Psoas muscle (tissue), 8 donors: ENCODE results near the gene NVL. TPM values are rescaled to one million over a fixed set of nuclear protein-coding genes. Genes with fewer than 3 reads are reported as not detected.
"Not testable (repeated sequence)": the region's sequence is repeated elsewhere in the genome, so short reads cannot be mapped to it uniquely, and the experiment has no call there.

Experiments
- ATAC-seq, 4 donors: fragments of 200-7000 bp; cut with Tn5 transposase; one replicate each; pipeline ENCODE4 v1.9.1; 2020; ENCODE audit warnings: moderate library complexity in 3 of 4, mild to moderate bottlenecking in 2 of 4
- DNase-seq, 2 donors: peaks; one replicate each; pipeline ENCODE4 v3.0.0-alpha.2; 2020
- H3K27ac ChIP-seq: fragments of 200-600 bp; one replicate; pipeline ENCODE4 v1.8.0; 2022
- H3K27me3 ChIP-seq, 3 donors: fragments of 200-600 bp in 1 of 3; one replicate each; pipeline versions ENCODE4 v1.6.1 to v1.8.0; 2013 to 2022; ENCODE audit warnings: low read length in 2 of 3, mild to moderate bottlenecking in 2 of 3, moderate library complexity in 1 of 3; ENCODE audit not compliant: insufficient read depth in 3 of 3
- H3K36me3 ChIP-seq, 2 donors: fragments of 200-600 bp in 1 of 2; one replicate each; pipeline versions ENCODE4 v1.6.1 to v1.8.0; 2013 to 2022; ENCODE audit warnings: low read depth in 1 of 2, mild to moderate bottlenecking in 1 of 2, moderate library complexity in 1 of 2; ENCODE audit not compliant: insufficient read depth in 1 of 2
- H3K4me1 ChIP-seq: fragments of 200-600 bp; one replicate; pipeline ENCODE4 v1.8.0; 2022
- H3K4me3 ChIP-seq: fragments of 200-600 bp; one replicate; pipeline ENCODE4 v1.8.0; 2022; ENCODE audit warnings: mild to moderate bottlenecking
- H3K9me3 ChIP-seq: fragments of 200-600 bp; one replicate; pipeline ENCODE4 v1.8.0; 2022
- CTCF ChIP-seq: fragments of 200-600 bp; IDR thresholded peaks from one replicate; pipeline ENCODE4 v1.8.0; 2022; ENCODE audit warnings: antibody characterized with exemption
- WGBS, 3 donors: extraction: QIAGEN DNeasy Blood & Tissue Kit; methylation state at CpG; one replicate each; pipeline versions ENCODE4 v1.1.6 to v1.1.7; 2013; 5-methylcytosine and 5-hydroxymethylcytosine counted together
- intact Hi-C, 2 donors: fragments of 100-400 bp; cut with DNase I; formaldehyde crosslinking; loops; one replicate each; pipeline versions ENCODE4 v1.11.0 to v1.14.2; 2022
- polyA plus RNA-seq, 3 donors: library from polyadenylated mRNA; stranded (reverse); fragments of 200-250 nt; gene quantifications; one replicate each; pipeline ENCODE4 v1.2.3, GENCODE V29; 2013
- total RNA-seq, 4 donors: library from RNA; stranded (reverse); fragmentation: NEBNext Ultra II Directional in 2 of 4; extraction: Animal tissue kit (Norgen Biotek cat#: 25700) in 2 of 4; gene quantifications; one replicate each; pipeline versions ENCODE4 v1.2.1 to v1.2.4, GENCODE V29; 2021 to 2023
- donor health status: healthy with polysubstance abuse.
- donor health status: DM: no; HTN: no; CAD: no; lungs with moderate emphysema.
- donor health status: Bipolar disorder and iron deficiency.
- donor health status: healthy.
- donor health status: DM: yes; HTN: yes; CAD: no.
- donor health status: DM: no; HTN: no; CAD: no.
- donor health status: DM: no; HTN: no; CAD: no.
- donor health status: DM: yes; HTN: yes; CAD: no.

NVL gene
- total and polyA plus RNA-seq, 7 donors: 6.3 to 11.0 (median 8.2) TPM

GRCh38 chr1:224213438-224214119 lies 116.4 kb downstream of the NVL start:
- H3K9me3 ChIP-seq: no peaks in the 10 kb centered on the region
- no peak for DNase-seq
- WGBS, 3 donors: 83 to 95% (median 84%) methylated on average over 4 of the region's 4 CpGs
- ATAC-seq: no peak
- intact Hi-C loops: no loop called here
- no peak for TF ChIP-seq CTCF
- H3K27ac ChIP-seq: no peak overlapping the region
- no peaks in the 10 kb centered on the region for H3K27me3 ChIP-seq
- no peaks in the 10 kb centered on the region for H3K36me3 ChIP-seq
- peaks cover 9% of the 10 kb centered on the region for H3K4me1 ChIP-seq
- H3K4me3 ChIP-seq: no peak overlapping the region

- no peak for TF ChIP-seq CTCF
- Histone ChIP-seq H3K4me3 (no peak overlapping the region), H3K9me3 (no peaks in the 10 kb centered on the region), H3K27me3 (no peaks in the 10 kb centered on the region), H3K36me3 (no peaks in the 10 kb centered on the region), H3K4me1 (peaks cover 9% of the 10 kb centered on the region), H3K27ac (no peak overlapping the region)
- WGBS, 3 donors: 57 to 60% (median 57%) methylated on average over 13 of the region's 13 CpGs
- intact Hi-C loops: no loop called here
- DNase-seq (peak in 1 of 2 donors; percentile 59), ATAC-seq (peak in 2 of 4 donors; percentile 44 to 46)
These were observed 117.3 kb downstream of the NVL start for GRCh38 chr1:224212618-224213061.

GRCh38 chr1:224211206-224211962 lies 118.6 kb downstream of the NVL start:
- WGBS, 3 donors: 12 to 13% (median 12%) methylated on average over 4 of the region's 4 CpGs
- peaks cover 9% of the 10 kb centered on the region for H3K4me1 ChIP-seq
- no peak overlapping the region for H3K27ac ChIP-seq
- DNase-seq (no peak), ATAC-seq (peak in 1 of 4 donors; percentile 41)
- H3K4me3 ChIP-seq: no peak overlapping the region
- intact Hi-C loops: no loop called here
- H3K9me3 ChIP-seq: no peaks in the 10 kb centered on the region
- H3K36me3 ChIP-seq: no peaks in the 10 kb centered on the region
- no peaks in the 10 kb centered on the region for H3K27me3 ChIP-seq
- no peak for TF ChIP-seq CTCF

- H3K27me3 ChIP-seq, intact Hi-C loops, H3K9me3 ChIP-seq, H3K4me3 ChIP-seq, ATAC-seq, H3K36me3 ChIP-seq, DNase-seq, H3K27ac ChIP-seq: not testable (repeated sequence)
- peaks cover 18% of the 10 kb centered on the region for H3K4me1 ChIP-seq
- 80 to 95% (median 82%) methylated on average over 10 of the region's 10 CpGs for WGBS, 3 donors
These were observed 123.9 kb downstream of the NVL start for GRCh38 chr1:224205931-224206538.

GRCh38 chr1:224205438-224205840 lies 124.5 kb downstream of the NVL start:
- peak in 2 of 4 donors; percentile 45 to 54 for ATAC-seq
- intact Hi-C loops: no loop called here

More at GRCh38 chr1:224205438-224205840, 124.5 kb downstream of the NVL start:
- TF ChIP-seq CTCF: no peak
- no peaks in the 10 kb centered on the region for H3K36me3 ChIP-seq
- no peak overlapping the region for H3K27ac ChIP-seq
- no peaks in the 10 kb centered on the region for H3K27me3 ChIP-seq
- H3K9me3 ChIP-seq: no peaks in the 10 kb centered on the region
- WGBS, 3 donors: 34 to 37% (median 35%) methylated on average over 4 of the region's 4 CpGs
- H3K4me3 ChIP-seq: no peak overlapping the region
- DNase-seq: no peak
- H3K4me1 ChIP-seq: peaks cover 15% of the 10 kb centered on the region
